VCaP (cell line): ENCODE measurements around the gene TNNI2.

Experiments
- H3K27ac ChIP-seq: fragments of 450-650 bp; 2 replicates; pipeline ENCODE4 v1.5.1; 2017
- CTCF ChIP-seq: fragments of 450-650 bp; conservative IDR thresholded peaks from 2 replicates; pipeline ENCODE4 v1.5.1; 2017; ENCODE audit warnings: mild to moderate bottlenecking, moderate library complexity

The TNNI2 gene

GRCh38 chr11:1815751-1816150, 23.0 kb upstream of the TNNI2 start:
- TF ChIP-seq CTCF = no peak

GRCh38 chr11:1817000-1817399, 21.8 kb upstream of the TNNI2 start:
- no peak for TF ChIP-seq CTCF
- no peak overlapping the region for H3K27ac ChIP-seq

More at GRCh38 chr11:1815751-1816150, 23.0 kb upstream of the TNNI2 start:
- H3K27ac ChIP-seq = no peak overlapping the region

- H3K27ac ChIP-seq = no peak overlapping the region
Observed at GRCh38 chr11:1817511-1817910, 21.3 kb upstream of the TNNI2 start.

GRCh38 chr11:1819074-1819473, 19.7 kb upstream of the TNNI2 start:
- no peak for TF ChIP-seq CTCF
- H3K27ac ChIP-seq = no peak overlapping the region

More at GRCh38 chr11:1817511-1817910, 21.3 kb upstream of the TNNI2 start:
- TF ChIP-seq CTCF = no peak

GRCh38 chr11:1820463-1821325, 18.1 kb upstream of the TNNI2 start:
- no peak overlapping the region for H3K27ac ChIP-seq
- TF ChIP-seq CTCF = no peak

- no peak overlapping the region for H3K27ac ChIP-seq
- no peak for TF ChIP-seq CTCF
Observed at GRCh38 chr11:1821562-1821961, 17.2 kb upstream of the TNNI2 start.

- H3K27ac ChIP-seq = no peak overlapping the region
- no peak for TF ChIP-seq CTCF
Observed at GRCh38 chr11:1822648-1823375, 16.0 kb upstream of the TNNI2 start.
